ENCODE results near the gene BARHL1.
"Not testable (repeated sequence)": the region's sequence is repeated elsewhere in the genome, so short reads cannot be mapped to it uniquely, and the experiment has no call there.

BARHL1 gene

GRCh38 chr9:132557159-132557558, 25.2 kb upstream of the BARHL1 start:
- DNase-seq = no peak

- DNase-seq = no peak
Measured at GRCh38 chr9:132559711-132560110, 22.7 kb upstream of the BARHL1 start.

- DNase-seq = no peak
Measured at GRCh38 chr9:132560616-132561202, 21.7 kb upstream of the BARHL1 start.

GRCh38 chr9:132562306-132562573, 20.2 kb upstream of the BARHL1 start:
- DNase-seq = no peak

GRCh38 chr9:132564526-132564925, 17.9 kb upstream of the BARHL1 start:
- DNase-seq = no peak

GRCh38 chr9:132568787-132569186, 13.6 kb upstream of the BARHL1 start:
- not testable (repeated sequence) for DNase-seq

GRCh38 chr9:132571806-132572600, 10.4 kb upstream of the BARHL1 start:
- no peak for DNase-seq

- no peak for DNase-seq
Measured at GRCh38 chr9:132572921-132573320, 9.5 kb upstream of the BARHL1 start.

GRCh38 chr9:132575005-132575609, 7.3 kb upstream of the BARHL1 start:
- DNase-seq = peak; percentile 38

GRCh38 chr9:132575811-132576210, 6.6 kb upstream of the BARHL1 start:
- no peak for DNase-seq

- no peak for DNase-seq
Measured at GRCh38 chr9:132577119-132577518, 5.3 kb upstream of the BARHL1 start.

GRCh38 chr9:132578367-132578932, 4.0 kb upstream of the BARHL1 start:
- DNase-seq = no peak

- DNase-seq = no peak
Measured at GRCh38 chr9:132579427-132579798, 3.0 kb upstream of the BARHL1 start.

- DNase-seq = no peak
Measured at GRCh38 chr9:132582786-132583583, 579 bp downstream of the BARHL1 start.

- no peak for DNase-seq
Measured at GRCh38 chr9:132583584-132584304, 1.3 kb downstream of the BARHL1 start.

GRCh38 chr9:132584601-132585560, 2.5 kb downstream of the BARHL1 start:
- no peak for DNase-seq

GRCh38 chr9:132585954-132586829, 3.8 kb downstream of the BARHL1 start:
- DNase-seq = no peak

GRCh38 chr9:132586830-132587591, 4.6 kb downstream of the BARHL1 start:
- DNase-seq = no peak

- DNase-seq = no peak
Measured at GRCh38 chr9:132587592-132587955, 5.2 kb downstream of the BARHL1 start.

GRCh38 chr9:132588098-132588497, 5.7 kb downstream of the BARHL1 start:
- no peak for DNase-seq

Data from activated CD4-positive, alpha-beta T cell treated with anti-CD3 and anti-CD28 coated beads, Interleukin-2, amount 50 U/mL, for 1 hour (primary cell).